SK-N-MC (cell line): ENCODE measurements around the gene NCBP2.
A peak's percentile ranks its signal among the peaks of the same experiment; 100 is the strongest.

Experiments used
- DNase-seq: peaks from one replicate; pipeline ENCODE4 v3.0.0-alpha.2; 2011; ENCODE audit warnings: low read depth, low spot score
- H3K27ac ChIP-seq: fragments of 200-600 bp; sonication (generic); 2 replicates; pipeline ENCODE4 v1.5.1; 2016; ENCODE audit warnings: mixed run types
- H3K36me3 ChIP-seq: fragments of 200-600 bp; sonication (generic); 2 replicates; pipeline ENCODE4 v1.6.1; 2017; ENCODE audit warnings: antibody characterized with exemption, low read length, mixed read lengths; ENCODE audit not compliant: insufficient read depth
- H3K4me3 ChIP-seq: fragments of 200-600 bp; sonication (generic); 2 replicates; pipeline ENCODE4 v1.5.1; 2016
- H3K9ac ChIP-seq: fragments of 200-600 bp; sonication (generic); 2 replicates; pipeline ENCODE4 v1.8.0; 2017; ENCODE audit warnings: mixed run types, mixed read lengths; ENCODE audit not compliant: insufficient read length
- H3K9me3 ChIP-seq: fragments of 200-600 bp; sonication (generic); 2 replicates; pipeline ENCODE4 v1.6.1; 2017; ENCODE audit warnings: low read depth, mild to moderate bottlenecking, antibody characterized with exemption, low read length, moderate library complexity, mixed read lengths
- EZH2 ChIP-seq: fragments of 200-600 bp; sonication (generic); IDR thresholded peaks from one replicate; pipeline ENCODE4 v1.6.1; 2017; ENCODE audit warnings: antibody characterized with exemption
- FOXP2 ChIP-seq: optimal IDR thresholded peaks from 2 replicates; pipeline ENCODE3; 2011; ENCODE audit warnings: mild to moderate bottlenecking, moderate library complexity; ENCODE audit not compliant: insufficient read depth; ENCODE audit errors: extremely low read length, control extremely low read depth
- POLR2AphosphoS5 ChIP-seq: IDR thresholded peaks from 2 replicates; pipeline ENCODE4 v1.6.1; 2012; ENCODE audit warnings: mild to moderate bottlenecking, low read depth, low read length, borderline replicate concordance

NCBP2 gene

DNA sequence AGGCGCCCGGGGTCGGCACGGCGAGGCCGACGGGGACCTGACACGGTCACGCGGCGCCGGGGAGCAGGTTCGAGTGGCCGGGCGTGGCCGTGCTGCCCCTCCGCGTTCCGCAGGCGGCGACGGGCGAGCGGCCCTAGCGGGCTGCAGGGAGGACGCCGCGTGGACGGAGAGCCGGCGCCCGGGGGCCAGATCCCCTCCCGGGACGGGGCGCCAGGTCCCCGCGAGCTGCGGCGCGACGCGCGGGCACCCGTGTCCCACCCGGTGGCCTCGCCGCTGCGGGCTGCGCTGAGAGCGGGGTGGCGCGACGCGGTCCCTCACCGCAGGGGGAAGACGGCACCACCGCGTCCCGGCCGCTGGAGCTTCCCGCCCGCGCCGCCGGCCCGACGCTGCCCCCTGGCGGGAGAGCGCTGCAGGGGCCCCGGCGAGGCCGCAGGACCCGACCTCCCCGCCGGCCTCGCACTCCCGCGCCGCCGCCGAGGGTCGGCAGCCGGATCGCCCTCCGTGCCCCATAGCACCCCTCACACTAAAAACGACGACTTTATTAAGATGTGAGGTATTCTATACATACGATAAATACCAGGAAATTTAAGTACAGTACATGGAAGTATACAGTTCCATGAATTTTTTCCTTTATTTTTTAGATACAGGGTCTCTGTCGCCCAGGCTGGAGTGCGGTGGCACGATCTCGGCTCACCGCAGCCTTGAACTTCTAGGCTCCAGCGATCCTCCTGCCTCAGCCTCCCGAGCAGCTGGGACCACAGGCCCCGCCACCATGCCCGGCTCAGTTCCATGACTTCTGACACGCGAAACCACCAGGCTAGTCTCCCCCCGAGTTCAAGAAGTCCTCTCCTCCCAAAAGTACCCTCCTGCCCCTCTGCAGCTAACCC, 27.6 kb upstream of the NCBP2 start:
- H3K4me3 ChIP-seq, result peak overlapping the region; percentile 98
- H3K36me3 ChIP-seq, result no peaks in the 10 kb centered on the region
- no peak overlapping the region for H3K27ac ChIP-seq
- no peaks in the 10 kb centered on the region for H3K9me3 ChIP-seq
- no peak for DNase-seq
- peak overlapping the region; percentile 72 for H3K9ac ChIP-seq
- no peak for TF ChIP-seq FOXP2
- no peak for TF ChIP-seq EZH2
- TF ChIP-seq POLR2AphosphoS5, result no peak

DNA sequence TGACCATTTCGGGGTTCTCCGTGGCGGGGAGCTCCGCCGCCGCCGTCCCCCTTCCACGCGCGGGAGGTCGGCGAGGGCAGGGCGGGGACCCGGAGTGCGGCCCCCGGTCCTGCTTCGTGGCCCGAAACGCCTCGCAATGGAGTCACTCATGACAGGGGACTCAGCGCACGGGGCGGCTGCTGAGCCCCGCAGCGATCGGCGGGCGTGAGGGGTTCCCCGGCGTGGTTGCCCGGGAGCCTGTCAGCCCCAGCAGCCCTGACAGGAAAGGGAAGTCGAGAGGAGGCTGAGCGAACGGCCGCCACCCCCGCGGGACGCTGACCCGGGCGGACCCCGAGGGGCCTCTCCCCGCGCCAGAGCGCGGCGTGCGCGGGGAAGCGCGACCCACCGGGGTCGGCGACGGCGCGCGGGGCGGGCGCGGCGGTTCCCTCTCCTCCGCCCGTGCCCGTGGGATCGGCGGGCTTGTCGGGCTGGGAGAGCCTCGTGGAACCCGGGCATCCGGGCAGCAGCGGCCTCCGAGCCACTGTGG, 26.9 kb upstream of the NCBP2 start:
- Histone ChIP-seq H3K9ac (peak overlapping the region; percentile 72), H3K36me3 (no peaks in the 10 kb centered on the region), H3K27ac (no peak overlapping the region), H3K9me3 (no peaks in the 10 kb centered on the region), H3K4me3 (peak overlapping the region; percentile 98)
- no peak for DNase-seq
- TF ChIP-seq POLR2AphosphoS5 (no peak), EZH2 (no peak), FOXP2 (no peak)

DNA sequence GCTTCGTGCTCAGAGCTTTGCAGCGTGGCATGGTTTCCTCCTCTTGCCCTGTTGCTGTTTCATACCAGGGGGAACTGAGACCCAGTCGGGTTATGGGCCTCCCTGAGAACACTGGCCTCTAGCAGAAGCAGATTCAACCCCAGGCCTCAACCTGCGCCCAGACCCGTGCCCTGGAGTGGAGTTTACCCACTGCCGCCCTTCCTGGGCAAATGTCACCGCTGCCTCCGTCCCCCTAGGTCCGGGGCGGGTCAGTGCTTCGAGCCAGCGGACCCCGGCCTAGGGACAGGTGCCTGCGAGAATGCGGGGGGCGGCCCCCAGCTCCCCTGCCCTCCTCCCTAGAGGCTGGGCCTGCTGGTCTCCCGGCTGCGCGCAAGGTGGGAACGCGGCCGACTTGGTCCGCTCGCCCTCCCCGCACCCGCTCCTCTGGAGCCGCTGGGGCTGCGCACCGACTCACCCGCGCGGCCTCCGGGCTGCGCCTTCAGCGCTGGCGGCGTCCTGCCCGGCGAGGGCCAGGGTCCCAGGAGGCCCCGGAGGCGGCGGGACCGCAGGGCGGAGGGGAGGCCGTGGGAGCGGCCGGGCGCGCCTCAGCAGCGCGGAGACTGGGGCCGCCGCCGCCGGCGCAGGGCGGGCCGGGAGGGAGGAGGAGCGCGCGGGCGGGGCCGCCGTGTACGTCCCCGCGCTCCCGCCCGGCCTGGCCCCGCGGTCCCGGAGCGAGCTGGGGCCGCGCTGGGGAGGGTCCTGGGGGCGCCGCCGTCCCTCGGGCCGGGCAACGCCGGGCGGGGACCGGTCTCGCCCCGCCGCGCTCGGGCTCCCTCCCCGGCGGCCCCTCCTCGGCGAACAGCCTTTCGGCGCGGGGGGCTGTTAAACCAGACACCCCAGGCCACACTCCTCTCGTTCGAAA, 26.2 kb upstream of the NCBP2 start, which contains the start of gene PIGZ:
Gene PIGZ (minus strand): TSS at position 601 of the 901 bp plus-strand sequence. CDS start 16,802 bp downstream, outside the sequence.
- Histone ChIP-seq H3K27ac (no peak within 1 kb of the TSS), H3K9ac (peak within 1 kb of the TSS; percentile 72), H3K9me3 (no peaks in the 10 kb centered on the region), H3K36me3 (no peaks in the 10 kb centered on the region), H3K4me3 (peak within 1 kb of the TSS; percentile 98)
- DNase-seq, result no peak
- no peak for TF ChIP-seq EZH2
- TF ChIP-seq POLR2AphosphoS5, result no peak
- TF ChIP-seq FOXP2, result no peak

DNA sequence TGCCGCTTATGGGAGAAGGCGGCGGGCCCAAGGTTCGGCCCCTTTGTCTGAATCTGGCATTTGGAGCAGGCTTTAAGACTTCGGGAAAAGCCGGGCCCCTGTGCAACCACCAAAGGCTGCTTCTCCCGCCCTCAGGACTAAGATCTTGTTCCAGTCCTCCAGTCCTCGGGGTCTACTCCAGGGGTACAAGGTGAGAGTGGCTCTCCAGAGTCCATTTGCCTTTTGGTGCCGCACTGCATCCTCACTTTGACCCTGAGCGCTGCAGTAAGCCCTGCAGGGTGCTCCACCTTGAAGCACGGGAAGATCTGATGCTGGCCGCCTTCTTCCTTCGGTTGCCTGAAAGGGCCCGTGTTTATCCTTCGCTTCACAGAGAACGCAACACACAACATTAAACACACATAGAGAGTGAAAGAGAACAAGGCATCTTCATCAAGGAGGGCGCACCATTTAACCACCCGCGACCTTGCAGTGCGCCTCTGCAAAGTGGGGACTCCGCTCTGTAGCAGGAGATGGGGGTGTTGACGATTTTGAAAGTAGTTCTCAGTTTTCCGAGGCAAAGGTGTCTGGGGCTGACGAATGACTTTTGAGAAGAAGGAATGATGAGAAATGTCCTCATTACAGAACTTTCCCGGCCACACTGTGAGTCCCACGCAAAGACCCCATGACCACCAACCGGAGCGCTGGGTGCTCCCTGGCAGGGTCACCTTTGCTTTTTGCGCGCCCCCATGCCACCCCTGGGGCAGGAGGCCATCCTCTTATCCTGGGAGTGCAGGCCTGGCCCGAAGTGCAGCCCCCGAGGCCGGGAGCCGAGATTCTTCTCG, 25.3 kb upstream of the NCBP2 start:
- no peak overlapping the region for H3K27ac ChIP-seq
- no peaks in the 10 kb centered on the region for H3K36me3 ChIP-seq
- TF ChIP-seq POLR2AphosphoS5 (no peak), EZH2 (no peak), FOXP2 (no peak)
- peak overlapping the region; percentile 56 for H3K9ac ChIP-seq
- DNase-seq, result no peak
- no peaks in the 10 kb centered on the region for H3K9me3 ChIP-seq
- peak overlapping the region; percentile 86 for H3K4me3 ChIP-seq

DNA sequence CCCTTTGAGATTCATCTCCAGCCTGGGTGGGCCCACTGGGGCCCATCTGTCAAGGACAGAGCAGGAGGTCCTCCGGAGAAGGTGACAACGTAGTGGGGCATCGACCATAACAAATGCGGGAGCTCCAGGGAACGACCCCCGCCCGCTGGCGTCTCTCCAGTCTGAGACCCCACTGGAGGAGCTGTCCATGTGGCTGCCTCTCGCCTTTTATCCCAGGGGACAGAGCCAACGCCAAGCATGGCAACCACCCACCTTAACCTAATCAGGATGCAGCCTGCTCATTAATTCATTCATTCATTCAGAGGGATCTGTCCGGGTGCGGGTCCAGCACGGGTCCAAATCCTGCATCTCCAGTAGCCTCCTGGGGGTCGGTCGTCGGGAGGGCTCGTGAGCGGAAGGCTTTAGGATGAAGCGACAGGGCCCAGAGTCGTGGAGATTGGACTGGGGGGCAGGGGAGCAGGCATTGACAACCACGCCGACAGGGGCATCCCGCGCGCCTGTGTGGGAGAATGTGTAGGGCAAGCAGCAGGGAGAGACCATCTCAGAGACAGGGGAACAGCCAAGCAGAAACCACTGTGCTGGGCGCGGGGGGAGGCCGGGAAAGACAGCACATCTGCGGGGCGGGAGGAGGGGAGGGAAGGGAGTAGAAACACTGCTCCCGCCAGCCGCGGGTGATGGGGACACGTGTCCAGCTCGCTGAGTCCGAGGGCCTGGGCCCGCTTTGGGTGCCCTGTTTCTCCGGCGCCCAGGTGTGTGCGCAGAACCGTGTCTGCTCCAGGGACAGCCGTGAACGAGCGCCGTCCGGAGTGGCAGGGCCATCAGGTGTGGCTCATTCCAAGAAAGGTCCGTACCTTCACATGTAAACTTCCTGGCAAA, 24.4 kb upstream of the NCBP2 start:
- no peak overlapping the region for H3K9ac ChIP-seq
- H3K9me3 ChIP-seq, result no peaks in the 10 kb centered on the region
- H3K27ac ChIP-seq, result no peak overlapping the region
- H3K4me3 ChIP-seq, result no peak overlapping the region
- TF ChIP-seq POLR2AphosphoS5, result no peak
- H3K36me3 ChIP-seq, result no peaks in the 10 kb centered on the region
- no peak for DNase-seq

DNA sequence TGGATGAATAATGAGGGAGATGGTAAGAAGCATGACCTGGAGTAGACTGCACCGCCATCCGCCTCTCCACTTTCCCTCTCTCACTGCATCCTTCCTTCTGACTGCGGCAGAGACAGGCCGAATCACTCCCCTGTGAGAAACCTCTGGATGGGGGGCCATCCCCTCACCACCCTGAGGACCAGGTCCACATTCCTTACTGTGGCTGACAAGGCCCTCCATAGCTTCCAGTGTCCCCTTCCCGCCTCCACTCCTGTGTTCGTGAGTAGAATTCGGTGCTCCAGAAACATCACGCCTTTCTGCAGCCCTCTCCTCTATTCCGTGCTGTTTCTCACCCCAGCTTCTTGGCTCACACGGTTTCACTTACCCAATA, 23.5 kb upstream of the NCBP2 start:
- Histone ChIP-seq H3K36me3 (no peaks in the 10 kb centered on the region), H3K9ac (no peak overlapping the region), H3K9me3 (no peaks in the 10 kb centered on the region), H3K27ac (no peak overlapping the region), H3K4me3 (no peak overlapping the region)
- TF ChIP-seq POLR2AphosphoS5 (no peak), FOXP2 (no peak), EZH2 (no peak)
- no peak for DNase-seq
